ENCODE results near the gene GATA5.

DNA sequence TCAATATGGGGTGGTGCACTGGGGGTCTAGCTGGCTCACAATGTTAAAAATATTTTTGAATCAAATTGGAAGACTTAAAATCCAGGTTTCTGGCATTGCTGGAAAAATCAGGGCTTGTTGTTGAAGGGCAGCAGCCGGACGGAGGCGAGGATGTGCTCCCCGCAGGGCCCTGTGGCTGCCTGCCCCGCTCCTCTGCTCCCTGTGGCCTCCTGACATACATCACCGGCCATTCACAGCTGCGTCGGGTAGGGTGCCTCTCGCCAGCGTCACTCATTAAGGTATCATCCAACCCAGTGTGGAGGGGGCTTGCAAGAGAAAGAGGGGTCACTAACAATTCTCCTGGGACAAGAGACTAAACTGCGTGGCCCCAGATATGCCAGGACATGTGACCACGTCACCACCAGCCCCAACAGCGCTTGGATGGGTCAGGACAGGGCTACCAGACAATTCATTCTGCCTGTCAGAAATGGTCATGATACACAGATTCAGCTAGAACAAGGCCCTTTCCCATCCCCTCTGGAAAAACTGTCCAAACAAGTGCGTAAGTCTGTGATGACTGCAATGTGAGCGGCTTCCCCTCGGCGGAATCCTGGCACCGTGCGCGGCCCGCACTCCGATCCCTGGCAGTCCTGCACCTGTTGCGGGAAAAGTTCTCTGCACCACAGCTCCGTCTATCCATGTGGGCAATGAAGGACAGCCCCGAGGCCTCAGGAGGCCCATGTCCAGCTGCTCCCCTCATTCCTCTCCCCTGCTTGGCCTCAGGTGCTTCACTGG, 12.0 kb downstream of the GATA5 start:
- no peak for TF ChIP-seq POLR2AphosphoS5 (IDR thresholded peaks at IDR 0.05; ENCODE audit: borderline replicate concordance, low read depth, low read length)
- no peak for TF ChIP-seq EZH2 (IDR thresholded peaks at IDR 0.05)
- no peak for TF ChIP-seq FOXP2 (optimal IDR thresholded peaks at IDR 0.05; ENCODE audit: control extremely low read depth, extremely low read length, insufficient read depth)
